Measurements from ENCODE around the gene CABCOCO1. TPM values are rescaled to one million over a fixed set of nuclear protein-coding genes. Genes with fewer than 3 reads are reported as not detected.

Gene CABCOCO1
- total RNA-seq, 2 experiments from 2014 or later: not detected

GRCh38 chr10:61815496-61815895, 152.8 kb downstream of the CABCOCO1 start:
- CTCF ChIA-PET: interaction anchor here (1.4 kb wide), 1 partner anchor 19 kb away, joined by 3 read pairs; no protein-coding TSS in a partner anchor
- no peak for DNase-seq
- no peaks in the 10 kb centered on the region for H3K9me3 Mint-ChIP-seq (ENCODE audit: low read depth)
- no peak for ATAC-seq
- H3K27ac Mint-ChIP-seq: no peak overlapping the region
- H3K4me1 Mint-ChIP-seq: peaks cover 19% of the 10 kb centered on the region
- H3K27me3 Mint-ChIP-seq: no peaks in the 10 kb centered on the region
- no peak overlapping the region for H3K4me3 Mint-ChIP-seq
- H3K36me3 Mint-ChIP-seq: peaks cover 4% of the 10 kb centered on the region

Other genes with a start within 250 kb of the CABCOCO1 start
- gene TMEM26, start 209.5 kb upstream of the CABCOCO1 start, total RNA-seq: not detected
- gene ARID5B, start 238.8 kb downstream of the CABCOCO1 start, total RNA-seq: 10 to 100 TPM; 34.8 to 35.9 TPM

Measured in activated CD8-positive, alpha-beta memory T cell treated with anti-CD3 and anti-CD28 coated beads, Interleukin-2, amount 10 ng/mL, durations not matched to agents 7 days and 5 days (primary cell).